Smooth muscle cell (in vitro differentiated cells): Measurements from ENCODE around the gene EXT2. TPM values are rescaled to one million over a fixed set of nuclear protein-coding genes. Genes with fewer than 3 reads are reported as not detected.

Experiments used
- DNase-seq: peaks from one replicate; lab custom pipeline; 2025; ENCODE audit not compliant: unreplicated experiment; lab: John Stamatoyannopoulos, UW
- H2AFZ ChIP-seq: fragments of 200-600 bp; sonication (generic); 2 replicates; pipeline ENCODE4 v1.6.0; 2016; ENCODE audit warnings: antibody characterized with exemption, low read depth, mild to moderate bottlenecking
- H3F3A ChIP-seq: fragments of 200-600 bp; sonication (generic); 2 replicates; pipeline ENCODE4 v1.6.0; 2017; ENCODE audit warnings: antibody characterized with exemption, low read depth
- H3K27ac ChIP-seq: fragments of 200-600 bp; sonication (generic); 2 replicates; pipeline ENCODE4 v1.5.1; 2016; ENCODE audit warnings: low read depth, mild to moderate bottlenecking
- H3K27me3 ChIP-seq: fragments of 200-600 bp; sonication (generic); 2 replicates; pipeline ENCODE4 v1.6.1; 2016; ENCODE audit warnings: low read depth, mild to moderate bottlenecking
- H3K36me3 ChIP-seq: fragments of 200-600 bp; sonication (generic); 2 replicates; pipeline ENCODE4 v1.5.1; 2016; ENCODE audit warnings: low read depth
- H3K4me1 ChIP-seq: fragments of 200-600 bp; sonication (generic); 2 replicates; pipeline ENCODE4 v1.5.1; 2016; ENCODE audit warnings: low read depth
- H3K4me2 ChIP-seq: fragments of 200-600 bp; sonication (generic); 2 replicates; pipeline ENCODE4 v1.6.0; 2016; ENCODE audit warnings: mild to moderate bottlenecking
- H3K4me3 ChIP-seq: fragments of 200-600 bp; sonication (generic); 2 replicates; pipeline ENCODE4 v1.5.1; 2016; ENCODE audit warnings: mild to moderate bottlenecking
- H3K79me2 ChIP-seq: fragments of 200-600 bp; sonication (generic); 2 replicates; pipeline ENCODE4 v1.6.0; 2016; ENCODE audit warnings: low read depth, mild to moderate bottlenecking
- H3K9ac ChIP-seq: fragments of 200-600 bp; sonication (generic); 2 replicates; pipeline ENCODE4 v1.6.0; 2016; ENCODE audit warnings: low read depth
- H3K9me3 ChIP-seq: fragments of 200-600 bp; sonication (generic); replicated peaks from 2 replicates; pipeline ENCODE4 v1.5.1; 2016; ENCODE audit warnings: low read depth
- H4K20me1 ChIP-seq: fragments of 200-600 bp; sonication (generic); 2 replicates; pipeline ENCODE4 v1.6.0; 2016; ENCODE audit warnings: low read depth
- CTCF ChIP-seq: fragments of 200-600 bp; sonication (generic); IDR thresholded peaks from 2 replicates; pipeline ENCODE4 v1.5.1; 2017; ENCODE audit warnings: borderline replicate concordance, mild to moderate bottlenecking, antibody characterized with exemption; ENCODE audit not compliant: insufficient read depth, poor library complexity, severe bottlenecking
- WGBS: methylation state at CpG from one replicate; pipeline ENCODE4 v1.1.7; 2016; ENCODE audit warnings: low lambda C conversion rate; 5-methylcytosine and 5-hydroxymethylcytosine counted together
- polyA plus RNA-seq: library from polyadenylated mRNA; unstranded; fragments of >200 nt; fragmentation: Nextera tagmentation; extraction: Ambion mirVana; gene quantifications from 2 replicates; pipeline ENCODE4 v1.2.1, GENCODE V29; 2016
- total RNA-seq: library from RNA; depleted of rRNA; stranded (reverse); fragments of >200 nt; gene quantifications from 2 replicates; pipeline ENCODE4 v1.2.3, GENCODE V29; 2014

Gene EXT2
- total and polyA plus RNA-seq, 2 experiments from 2014 or later, result 87.6 to 144 TPM

- peaks cover 17% of the 10 kb centered on the region for H3K79me2 ChIP-seq
- no peaks in the 10 kb centered on the region for H3K36me3 ChIP-seq
- H3K9me3 ChIP-seq, result no peaks in the 10 kb centered on the region
- H3K4me2 ChIP-seq, result peak overlapping the region; percentile 91
- H3F3A ChIP-seq, result no peaks in the 10 kb centered on the region
- TF ChIP-seq CTCF, result no peak
- H3K4me1 ChIP-seq, result peaks cover 9% of the 10 kb centered on the region
- peak overlapping the region; percentile 79 for H3K4me3 ChIP-seq
- no peak overlapping the region for H3K27ac ChIP-seq
- no peak for DNase-seq
- H3K27me3 ChIP-seq, result no peaks in the 10 kb centered on the region
- WGBS, result 32% methylated on average over 7 of the region's 18 CpGs
- peak overlapping the region; percentile 90 for H2AFZ ChIP-seq
- peaks cover 53% of the 10 kb centered on the region for H4K20me1 ChIP-seq
- peak overlapping the region; percentile 66 for H3K9ac ChIP-seq
These were observed 1.1 kb downstream of the EXT2 start for GRCh38 chr11:44096360-44097185.

- WGBS, result 93% methylated on average over 2 of the region's 2 CpGs
- Histone ChIP-seq H3K79me2 (peaks cover 23% of the 10 kb centered on the region), H3K4me2 (no peak overlapping the region), H3K27me3 (no peaks in the 10 kb centered on the region), H3K9me3 (no peaks in the 10 kb centered on the region), H2AFZ (no peak overlapping the region), H3F3A (no peaks in the 10 kb centered on the region), H4K20me1 (peaks cover 66% of the 10 kb centered on the region), H3K4me3 (no peak overlapping the region), H3K36me3 (no peaks in the 10 kb centered on the region), H3K9ac (no peak overlapping the region), H3K4me1 (peaks cover 9% of the 10 kb centered on the region), H3K27ac (no peak overlapping the region)
- DNase-seq, result no peak
- no peak for TF ChIP-seq CTCF
These were observed 2.3 kb downstream of the EXT2 start for GRCh38 chr11:44097821-44098220.

GRCh38 chr11:44101098-44101497, 5.6 kb downstream of the EXT2 start:
- H3K4me3 ChIP-seq, result no peak overlapping the region
- WGBS, result 89% methylated on average over 2 of the region's 2 CpGs

More at GRCh38 chr11:44101098-44101497, 5.6 kb downstream of the EXT2 start:
- TF ChIP-seq CTCF, result no peak
- Histone ChIP-seq H3F3A (no peaks in the 10 kb centered on the region), H3K4me1 (peaks cover 9% of the 10 kb centered on the region), H3K27me3 (no peaks in the 10 kb centered on the region), H3K79me2 (peaks cover 26% of the 10 kb centered on the region), H2AFZ (no peak overlapping the region), H4K20me1 (peaks cover 98% of the 10 kb centered on the region), H3K36me3 (no peaks in the 10 kb centered on the region), H3K27ac (no peak overlapping the region), H3K9ac (no peak overlapping the region), H3K9me3 (no peaks in the 10 kb centered on the region), H3K4me2 (no peak overlapping the region)
- no peak for DNase-seq
